HG02943 (cell line): ENCODE measurements around the gene TBL1XR1.

Experiments used
- ATAC-seq: cut with Tn5 transposase; IDR thresholded peaks from one replicate; pipeline ENCODE4 v1.9.1; 2021; ENCODE audit warnings: mild to moderate bottlenecking, low read depth, moderate library complexity; ENCODE audit not compliant: unreplicated experiment

The TBL1XR1 gene

GRCh38 chr3:177071496-177072156, 125.7 kb downstream of the TBL1XR1 start:
- no peak for ATAC-seq

DNA sequence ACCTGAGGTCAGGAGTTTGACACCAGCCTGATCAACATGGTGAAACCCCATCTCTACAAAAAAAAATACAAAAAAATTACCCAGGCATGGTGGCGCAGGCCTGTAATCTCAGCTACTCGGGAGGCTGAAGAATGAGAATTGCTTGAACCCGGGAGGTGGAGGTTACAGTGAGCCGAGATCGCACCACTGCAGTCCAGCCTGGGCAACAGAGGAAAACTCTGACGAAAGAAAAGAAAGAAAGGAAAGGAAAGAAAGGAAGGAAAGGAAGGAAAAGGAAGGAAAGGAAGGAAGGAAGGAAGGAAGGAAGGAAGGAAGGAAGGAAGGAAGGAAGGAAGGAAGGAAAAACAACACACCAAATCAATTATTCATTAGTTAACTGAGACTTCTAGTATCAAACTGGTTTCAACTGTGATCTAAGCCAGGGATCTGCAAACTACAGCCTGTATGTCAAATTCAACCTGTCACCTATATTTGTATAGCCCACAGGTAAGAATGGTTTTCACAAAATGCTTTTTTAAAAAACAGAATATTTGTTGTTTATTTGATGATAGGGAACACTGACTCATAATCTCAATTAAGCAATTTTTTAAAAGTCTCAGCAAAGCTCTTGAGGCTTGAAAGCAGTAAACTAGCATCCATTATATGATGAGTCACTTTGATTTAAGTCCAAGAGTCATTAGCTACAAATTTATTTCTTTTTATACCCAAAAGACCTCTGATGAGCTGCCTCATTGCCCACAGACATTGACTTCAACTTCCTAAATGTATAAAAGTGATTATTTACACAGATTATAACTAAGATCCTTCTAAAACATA, 127.6 kb downstream of the TBL1XR1 start:
- no peak for ATAC-seq

GRCh38 chr3:177068967-177069366, 128.3 kb downstream of the TBL1XR1 start:
- no peak for ATAC-seq

- ATAC-seq, result no peak
Measured at GRCh38 chr3:177066068-177066467, 131.2 kb downstream of the TBL1XR1 start.

GRCh38 chr3:177065285-177066033, 131.8 kb downstream of the TBL1XR1 start:
- ATAC-seq, result no peak

GRCh38 chr3:177062052-177062732, 135.1 kb downstream of the TBL1XR1 start:
- ATAC-seq, result no peak

GRCh38 chr3:177061369-177061768, 135.9 kb downstream of the TBL1XR1 start:
- ATAC-seq, result no peak

- ATAC-seq, result no peak
Measured at GRCh38 chr3:177060492-177060891, 136.8 kb downstream of the TBL1XR1 start.

DNA sequence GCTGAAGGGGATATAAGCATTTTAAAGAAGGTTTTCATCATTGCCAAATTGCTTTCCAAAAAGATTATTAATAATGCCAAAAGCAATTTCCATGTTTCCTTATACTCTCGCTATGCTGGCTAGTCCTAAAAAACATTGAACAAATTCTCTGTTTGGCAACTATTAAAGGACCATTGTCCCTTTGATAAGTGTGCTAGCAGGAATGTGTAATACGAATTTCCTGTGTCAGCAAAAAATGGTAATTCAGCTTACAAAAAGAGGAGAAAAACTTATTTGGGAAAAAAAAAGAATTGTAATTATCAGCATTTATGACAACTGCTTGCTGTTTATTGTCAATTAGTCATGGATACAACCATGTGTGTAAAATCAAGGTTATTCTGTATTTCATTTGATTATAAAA, 138.6 kb downstream of the TBL1XR1 start:
- ATAC-seq, result no peak

- peak; percentile 83 for ATAC-seq
Measured at GRCh38 chr3:177057768-177058167, 139.5 kb downstream of the TBL1XR1 start.

DNA sequence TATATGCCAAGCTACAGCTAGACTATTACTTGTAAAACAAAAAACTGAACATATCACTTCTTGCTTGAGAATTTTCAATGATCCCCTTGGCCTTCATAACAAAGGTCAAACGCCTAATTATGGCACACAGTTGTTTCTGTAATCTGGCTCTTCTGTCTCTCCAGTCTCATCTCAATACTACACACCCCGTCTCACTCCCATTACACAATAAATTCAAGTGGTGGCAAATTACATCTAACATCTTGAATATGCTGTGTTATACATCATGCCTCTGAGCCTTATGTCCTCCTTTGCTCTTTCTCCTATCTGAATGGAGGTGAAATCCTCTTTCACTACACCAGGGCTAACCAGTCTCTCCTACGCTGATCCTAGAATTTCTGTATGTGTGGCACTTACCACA, 140.4 kb downstream of the TBL1XR1 start:
- ATAC-seq, result no peak

- ATAC-seq, result no peak
Measured at GRCh38 chr3:177055605-177056571, 141.4 kb downstream of the TBL1XR1 start.

DNA sequence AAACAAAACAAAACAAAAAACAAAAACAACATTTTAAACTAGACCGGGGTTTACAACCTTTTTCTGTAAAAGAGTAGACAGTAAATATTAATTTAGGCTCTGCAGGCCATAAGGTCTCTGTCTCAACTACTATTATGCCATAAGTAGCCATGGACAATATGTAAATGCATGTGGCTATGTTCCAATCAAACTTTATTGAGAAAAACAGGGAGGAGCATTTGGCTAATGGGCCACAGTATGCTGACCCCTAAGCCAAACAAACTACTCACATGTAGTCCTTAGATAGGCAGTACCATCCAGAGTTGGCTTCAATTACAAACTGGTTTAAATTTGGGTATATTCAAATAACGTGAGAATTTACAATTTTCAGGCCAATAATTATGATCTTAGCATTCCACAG, 144.2 kb downstream of the TBL1XR1 start:
- ATAC-seq, result no peak

- ATAC-seq, result no peak
Measured at GRCh38 chr3:177051411-177051810, 145.9 kb downstream of the TBL1XR1 start.

DNA sequence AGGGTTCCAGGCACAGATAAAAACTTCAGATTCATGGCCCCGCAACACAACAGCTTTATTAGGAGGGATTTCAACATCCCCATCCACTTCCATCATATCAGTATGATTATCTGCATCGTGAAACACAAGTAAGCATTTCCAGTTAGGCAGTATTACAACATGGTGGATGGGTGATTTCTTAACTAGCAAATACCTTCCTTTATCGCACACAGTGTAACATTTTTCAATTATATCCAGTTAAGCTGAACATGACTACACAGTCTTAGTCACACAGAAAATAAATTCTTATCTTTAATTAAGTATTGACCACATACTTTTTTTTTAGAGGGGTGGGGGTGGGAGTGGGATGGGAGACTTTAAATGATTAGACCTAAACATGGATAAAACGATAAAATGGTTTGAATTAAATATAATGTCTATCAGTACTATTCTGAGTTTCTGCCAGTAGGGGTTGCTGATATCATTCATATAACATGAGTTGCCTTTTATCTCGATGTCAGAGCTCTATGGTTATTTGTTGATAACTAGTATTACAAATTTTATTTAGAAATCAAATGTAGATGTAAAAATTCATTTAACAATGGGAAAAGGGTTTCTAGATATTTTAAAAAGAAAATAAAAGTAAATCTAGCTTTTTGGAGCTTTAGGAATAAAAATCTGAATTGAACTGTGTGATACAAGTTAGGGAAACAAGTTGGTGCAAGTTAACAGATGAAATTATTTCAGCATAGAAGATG, 146.6 kb downstream of the TBL1XR1 start:
- no peak for ATAC-seq

DNA sequence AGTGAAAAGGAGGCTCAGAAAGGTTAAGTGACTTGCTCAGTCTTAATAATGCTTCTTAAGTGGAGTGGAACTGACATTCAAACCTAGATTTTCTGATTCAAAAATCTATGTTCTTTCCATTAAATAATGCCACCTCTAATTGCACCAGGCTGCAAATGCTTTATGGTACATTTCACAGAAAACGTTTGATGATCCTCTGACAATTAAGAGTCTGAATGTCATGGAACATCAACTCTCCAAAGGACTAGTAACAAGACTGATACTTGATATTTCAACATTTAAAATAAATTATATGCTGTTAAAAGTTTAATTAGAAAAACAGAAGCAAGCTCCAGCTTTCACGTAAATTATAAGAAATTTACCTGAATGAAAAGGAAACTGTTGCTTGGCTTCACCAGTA, 151.5 kb downstream of the TBL1XR1 start:
- ATAC-seq, result no peak

DNA sequence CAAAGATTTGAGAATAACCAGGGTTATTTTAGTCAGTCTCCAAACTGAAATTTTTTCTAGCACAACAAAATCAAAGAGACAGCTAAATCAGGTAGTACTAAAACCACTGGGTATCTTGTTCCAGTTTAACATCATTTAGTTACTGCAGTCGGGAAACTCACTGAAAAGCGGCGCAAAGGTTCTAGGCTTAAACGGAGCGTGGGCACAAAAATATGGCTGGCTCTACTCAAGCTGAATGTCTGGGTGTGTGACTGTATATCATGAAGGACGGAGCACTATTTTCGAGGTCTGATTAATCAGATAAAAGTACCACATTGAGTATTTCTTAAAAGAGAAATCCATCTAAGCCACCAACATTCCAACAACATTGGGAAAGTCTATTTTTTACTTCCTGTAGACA, 152.1 kb downstream of the TBL1XR1 start:
- ATAC-seq, result no peak

GRCh38 chr3:177041730-177042551, 155.3 kb downstream of the TBL1XR1 start:
- ATAC-seq, result no peak
